Peyer's patch (tissue), 4 donors: Measurements from ENCODE around the gene CACNA1G. TPM values are rescaled to one million over a fixed set of nuclear protein-coding genes. Genes with fewer than 3 reads are reported as not detected.

Experiments used
- DNase-seq, 3 donors: peaks; one replicate each; pipeline ENCODE4 v3.0.0-alpha.2; 2017 to 2019
- H3K27ac ChIP-seq, 4 donors: fragments of 200-600 bp; sonication (generic); one replicate each; pipeline ENCODE4 v1.5.1; 2016 to 2019
- H3K27me3 ChIP-seq, 2 donors: fragments of 200-600 bp; sonication (generic); one replicate each; pipeline ENCODE4 v1.5.1; 2019
- H3K36me3 ChIP-seq, 3 donors: fragments of 200-600 bp; sonication (generic); one replicate each; pipeline ENCODE4 v1.5.1; 2016 to 2019
- H3K4me1 ChIP-seq, 4 donors: fragments of 200-600 bp; sonication (generic); one replicate each; pipeline ENCODE4 v1.5.1; 2016 to 2019
- H3K4me3 ChIP-seq, 4 donors: fragments of 200-600 bp; sonication (generic); 1 replicate in 3 of 4; 2 replicates in 1 of 4; pipeline ENCODE4 v1.5.1; 2016 to 2019; ENCODE audit warnings: mild to moderate bottlenecking in 1 of 4
- H3K9me3 ChIP-seq, 4 donors: fragments of 200-600 bp; sonication (generic); one replicate each; pipeline ENCODE4 v1.5.1; 2016 to 2019; ENCODE audit warnings: mild to moderate bottlenecking in 1 of 4
- POLR2A ChIP-seq, 2 donors: fragments of 450-650 bp; IDR thresholded peaks; one replicate each; pipeline ENCODE4 v1.5.1; 2017; ENCODE audit warnings: antibody characterized with exemption in 2 of 2, mild to moderate bottlenecking in 2 of 2, moderate library complexity in 2 of 2
- total RNA-seq, 4 donors: library from RNA; depleted of rRNA; stranded (reverse); fragments of >200 nt; gene quantifications; one replicate each; pipeline ENCODE4 v1.1.0, GENCODE V29; 2016
- TF ChIP-seq, protein P1 (sequence below), 6 experiments: fragments of 450-650 bp in 4 of 6; fragments of 200-600 bp in 2 of 6; sonication (generic) in 1 of 6; IDR thresholded peaks; one replicate each; pipeline ENCODE4 v1.5.1; 2017 to 2019; ENCODE audit warnings: antibody characterized with exemption in 6 of 6, mild to moderate bottlenecking in 3 of 6, moderate library complexity in 1 of 6

CACNA1G gene
- total RNA-seq, 4 donors from 2014 or later, result not detected

DNA sequence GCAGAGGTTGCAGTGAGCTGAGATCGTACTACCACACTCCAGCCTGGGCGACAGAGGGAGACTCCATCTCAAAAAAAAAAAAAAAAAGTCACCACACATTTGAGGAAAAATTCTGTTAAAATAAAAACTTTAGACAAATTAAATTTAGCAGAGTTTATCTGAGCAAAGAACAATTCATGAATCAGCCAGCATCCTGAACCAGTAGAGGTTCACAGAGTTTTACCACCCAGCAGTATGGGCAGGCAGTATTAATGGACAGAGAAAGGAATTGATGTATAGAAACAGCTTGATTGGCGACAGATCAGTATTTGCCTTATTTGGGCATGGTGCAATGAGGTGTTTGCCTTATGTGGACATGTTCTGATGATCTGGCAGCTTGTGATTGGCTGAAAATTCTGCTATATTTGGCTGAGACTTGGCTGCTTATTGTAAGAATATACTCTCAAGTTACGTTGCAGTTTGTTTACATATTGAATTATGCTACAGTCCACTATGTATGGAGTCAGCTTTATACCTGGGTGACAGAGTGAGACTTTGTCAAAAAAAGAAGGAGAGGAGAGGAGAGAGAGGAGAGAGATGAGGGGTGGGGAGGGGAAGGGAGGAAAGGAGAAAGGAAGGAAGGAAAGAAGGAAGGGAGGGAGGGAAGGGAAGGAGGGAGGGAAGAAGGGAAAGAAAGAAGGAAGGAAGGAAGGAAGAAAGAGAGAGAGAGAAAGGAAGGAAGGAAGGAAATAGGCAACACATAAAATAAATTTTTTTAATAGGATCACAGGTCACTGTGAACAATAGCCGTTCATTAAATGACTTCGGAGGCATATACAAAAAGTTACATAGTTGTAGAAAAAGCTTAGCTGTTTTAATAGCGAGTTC lies 88.8 kb downstream of the CACNA1G start:
- DNase-seq, result no peak
- TF ChIP-seq, protein P1, sequence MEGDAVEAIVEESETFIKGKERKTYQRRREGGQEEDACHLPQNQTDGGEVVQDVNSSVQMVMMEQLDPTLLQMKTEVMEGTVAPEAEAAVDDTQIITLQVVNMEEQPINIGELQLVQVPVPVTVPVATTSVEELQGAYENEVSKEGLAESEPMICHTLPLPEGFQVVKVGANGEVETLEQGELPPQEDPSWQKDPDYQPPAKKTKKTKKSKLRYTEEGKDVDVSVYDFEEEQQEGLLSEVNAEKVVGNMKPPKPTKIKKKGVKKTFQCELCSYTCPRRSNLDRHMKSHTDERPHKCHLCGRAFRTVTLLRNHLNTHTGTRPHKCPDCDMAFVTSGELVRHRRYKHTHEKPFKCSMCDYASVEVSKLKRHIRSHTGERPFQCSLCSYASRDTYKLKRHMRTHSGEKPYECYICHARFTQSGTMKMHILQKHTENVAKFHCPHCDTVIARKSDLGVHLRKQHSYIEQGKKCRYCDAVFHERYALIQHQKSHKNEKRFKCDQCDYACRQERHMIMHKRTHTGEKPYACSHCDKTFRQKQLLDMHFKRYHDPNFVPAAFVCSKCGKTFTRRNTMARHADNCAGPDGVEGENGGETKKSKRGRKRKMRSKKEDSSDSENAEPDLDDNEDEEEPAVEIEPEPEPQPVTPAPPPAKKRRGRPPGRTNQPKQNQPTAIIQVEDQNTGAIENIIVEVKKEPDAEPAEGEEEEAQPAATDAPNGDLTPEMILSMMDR (IDR thresholded peaks at IDR 0.05), result no peak
- TF ChIP-seq POLR2A (IDR thresholded peaks at IDR 0.05), result no peak
- Histone ChIP-seq H3K27me3 (no peaks in the 10 kb centered on the region), H3K4me1 (no peaks in the 10 kb centered on the region), H3K4me3 (no peak overlapping the region), H3K9me3 (peaks cover 0 to 6% (median 0%) of the 10 kb centered on the region in 4 donors), H3K36me3 (no peaks in the 10 kb centered on the region), H3K27ac (no peak overlapping the region)

DNA sequence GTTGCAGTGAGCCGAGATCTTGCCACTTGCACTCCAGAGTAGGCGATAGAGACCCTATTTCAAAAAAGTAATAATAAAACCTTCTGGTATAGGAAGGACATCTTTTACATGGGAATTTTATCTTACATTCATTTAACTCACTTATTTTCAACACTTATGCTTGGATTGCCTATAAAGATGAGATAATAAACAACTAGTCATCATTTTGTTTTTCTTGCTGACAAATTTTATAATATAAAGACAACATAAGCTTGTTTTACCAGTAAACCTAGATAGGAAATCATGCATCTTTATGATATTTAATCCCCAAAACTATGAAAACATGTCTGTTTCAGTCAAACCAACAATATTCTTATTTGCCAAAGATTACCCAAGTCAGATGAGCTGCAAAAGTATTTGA lies 91.1 kb downstream of the CACNA1G start:
- Histone ChIP-seq H3K27ac (no peak overlapping the region), H3K9me3 (peaks cover 0 to 6% (median 0%) of the 10 kb centered on the region in 4 donors), H3K4me3 (no peak overlapping the region), H3K4me1 (peaks cover 0 to under 1% (median 0%) of the 10 kb centered on the region in 4 donors), H3K27me3 (no peaks in the 10 kb centered on the region), H3K36me3 (no peaks in the 10 kb centered on the region)
- no peak for DNase-seq
- TF ChIP-seq, protein P1 (IDR thresholded peaks at IDR 0.05), result no peak
- TF ChIP-seq POLR2A (IDR thresholded peaks at IDR 0.05), result no peak

DNA sequence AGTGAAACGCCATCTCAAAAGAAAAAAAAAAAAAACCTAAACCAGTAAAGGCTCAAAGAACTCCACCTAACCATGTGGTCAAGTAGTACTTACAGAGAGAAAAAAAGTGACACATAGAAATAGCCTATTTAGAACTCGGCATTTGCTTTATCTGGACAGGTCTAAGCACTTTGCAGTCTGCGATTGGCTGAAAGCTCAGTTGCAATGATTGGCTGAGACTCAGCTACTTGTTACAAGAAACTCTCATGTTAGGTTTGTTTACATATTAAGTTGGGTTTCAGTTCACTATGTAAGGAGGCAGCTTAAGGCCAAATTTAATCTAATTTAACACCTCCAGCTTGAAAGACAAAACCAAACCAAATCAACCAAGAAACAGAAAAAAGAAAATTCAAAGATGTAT lies 93.2 kb downstream of the CACNA1G start:
- peaks cover 0 to 6% (median 0%) of the 10 kb centered on the region in 4 donors for H3K9me3 ChIP-seq
- H3K4me1 ChIP-seq, result peaks cover 0 to 11% (median 2%) of the 10 kb centered on the region in 4 donors
- no peaks in the 10 kb centered on the region for H3K27me3 ChIP-seq
- DNase-seq, result no peak
- H3K4me3 ChIP-seq, result no peak overlapping the region
- H3K27ac ChIP-seq, result no peak overlapping the region
- no peak for TF ChIP-seq POLR2A (IDR thresholded peaks at IDR 0.05)
- H3K36me3 ChIP-seq, result no peaks in the 10 kb centered on the region

DNA sequence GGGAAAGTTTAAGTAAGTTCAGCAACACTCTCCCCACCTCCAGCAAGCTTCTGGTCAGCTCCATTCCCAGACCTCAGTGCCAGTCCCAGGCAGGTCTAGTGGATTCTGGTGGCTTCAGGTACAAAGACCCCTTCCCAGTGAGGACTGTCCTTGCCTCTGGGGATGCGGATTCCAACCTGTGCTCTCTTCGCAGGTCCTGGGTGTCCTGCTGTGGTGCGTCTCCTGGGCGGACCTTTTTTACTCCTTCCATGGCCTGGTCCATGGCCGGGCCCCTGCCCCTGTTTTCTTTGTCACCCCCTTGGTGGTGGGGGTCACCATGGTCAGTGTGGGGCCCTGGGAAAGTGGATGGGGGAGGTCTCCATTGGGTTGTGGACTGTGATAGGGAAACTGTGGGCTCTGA lies 96.0 kb downstream of the CACNA1G start:
- Histone ChIP-seq H3K27me3 (no peaks in the 10 kb centered on the region), H3K4me3 (no peak overlapping the region), H3K36me3 (no peaks in the 10 kb centered on the region), H3K4me1 (peaks cover 0 to 35% (median 11%) of the 10 kb centered on the region in 4 donors), H3K27ac (peak overlapping the region in 1 of 4 donors; percentile 92), H3K9me3 (peaks cover 0 to 6% (median 0%) of the 10 kb centered on the region in 4 donors)
- no peak for TF ChIP-seq POLR2A (IDR thresholded peaks at IDR 0.05)
- TF ChIP-seq, protein P1 (IDR thresholded peaks at IDR 0.05), result no peak
- DNase-seq, result no peak

DNA sequence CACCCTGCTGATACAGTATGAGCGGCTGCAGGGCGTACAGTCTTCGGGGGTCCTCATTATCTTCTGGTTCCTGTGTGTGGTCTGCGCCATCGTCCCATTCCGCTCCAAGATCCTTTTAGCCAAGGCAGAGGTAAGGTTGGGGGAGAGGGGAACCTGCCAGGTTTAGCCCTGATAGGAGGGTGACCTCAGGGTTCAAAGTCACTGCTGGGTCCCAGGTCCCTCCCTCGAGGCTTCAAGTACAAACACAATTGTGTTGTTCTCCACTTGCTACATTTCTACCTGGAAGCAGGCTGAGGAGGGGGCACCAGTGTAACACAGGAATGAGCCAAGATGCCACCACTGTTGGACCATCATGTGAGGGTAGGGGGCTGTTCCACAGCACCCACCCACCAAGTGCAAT lies 96.5 kb downstream of the CACNA1G start:
- TF ChIP-seq, protein P1 (IDR thresholded peaks at IDR 0.05), result no peak
- TF ChIP-seq POLR2A (IDR thresholded peaks at IDR 0.05), result no peak
- no peaks in the 10 kb centered on the region for H3K27me3 ChIP-seq
- peak overlapping the region in 3 of 4 donors; percentile 47 to 92 (median 55) for H3K27ac ChIP-seq
- H3K4me3 ChIP-seq, result no peak overlapping the region
- peaks cover 0 to 6% (median 0%) of the 10 kb centered on the region in 4 donors for H3K9me3 ChIP-seq
- H3K36me3 ChIP-seq, result no peaks in the 10 kb centered on the region
- DNase-seq, result no peak
- H3K4me1 ChIP-seq, result peaks cover 0 to 38% (median 11%) of the 10 kb centered on the region in 4 donors

DNA sequence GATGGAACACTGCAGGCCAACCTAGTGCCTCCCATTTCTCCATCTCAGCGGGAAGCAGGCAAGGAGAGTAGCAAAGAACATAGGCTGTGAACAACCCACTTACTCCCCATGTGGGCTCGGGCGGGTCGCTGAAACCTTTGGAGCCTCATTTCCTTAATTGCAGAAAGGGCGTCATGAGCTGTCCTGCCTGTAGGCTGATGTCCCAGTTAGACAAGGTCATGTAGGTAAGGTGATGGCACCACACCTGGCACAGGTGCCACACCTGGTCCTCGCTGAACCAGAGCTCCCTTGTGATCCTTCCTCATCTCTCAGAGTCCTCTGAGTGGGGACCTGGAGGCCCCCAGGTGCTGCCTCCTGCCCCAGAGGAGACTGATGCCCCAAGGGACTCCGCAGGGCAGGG lies 97.1 kb downstream of the CACNA1G start:
- peaks cover 0 to 2% (median 0%) of the 10 kb centered on the region in 4 donors for H3K9me3 ChIP-seq
- H3K4me1 ChIP-seq, result peaks cover 0 to 43% (median 11%) of the 10 kb centered on the region in 4 donors
- no peaks in the 10 kb centered on the region for H3K27me3 ChIP-seq
- peak overlapping the region in 3 of 4 donors; percentile 51 to 92 (median 55) for H3K27ac ChIP-seq
- TF ChIP-seq, protein P1 (IDR thresholded peaks at IDR 0.05), result peak in 2 of 6 experiments; percentile 22 to 32
- TF ChIP-seq POLR2A (IDR thresholded peaks at IDR 0.05), result peak in 1 of 2 donors; percentile 49
- H3K36me3 ChIP-seq, result no peaks in the 10 kb centered on the region
- H3K4me3 ChIP-seq, result no peak overlapping the region
- DNase-seq, result peak in 2 of 3 donors; percentile 84 to 88
